Esophagus muscularis mucosa (tissue), 3 donors: ENCODE measurements around the gene GRK3.

Experiments used
- CTCF ChIP-seq, 3 experiments: fragments of 200-600 bp in 2 of 3; fragments of 450-650 bp in 1 of 3; sonication (generic) in 2 of 3; IDR thresholded peaks; one replicate each; pipeline ENCODE4 v1.5.1; 2017 to 2019; ENCODE audit warnings: antibody characterized with exemption in 3 of 3, mild to moderate bottlenecking in 2 of 3, moderate library complexity in 1 of 3
- EP300 ChIP-seq: sonication (generic); formaldehyde crosslinking; IDR thresholded peaks from one replicate; pipeline ENCODE4 v1.6.1; 2017; ENCODE audit warnings: antibody characterized with exemption

GRCh38 chr22:25680051-25680450, 115.6 kb downstream of the GRK3 start:
- TF ChIP-seq CTCF (IDR thresholded peaks at IDR 0.05), result no peak
- TF ChIP-seq EP300, result no peak
